ENCODE results near the gene FIBCD1. TPM values are rescaled to one million over a fixed set of nuclear protein-coding genes. Genes with fewer than 3 reads are reported as not detected.

FIBCD1 gene
- total and polyA plus RNA-seq, 2 experiments from 2014 or later: 4.4 to 5.6 TPM

GRCh38 chr9:130918826-130919558, 20.1 kb downstream of the FIBCD1 start:
- Histone ChIP-seq H4K20me1 (replicated peaks; ENCODE audit: insufficient read depth) (no peaks in the 10 kb centered on the region), H3F3A (replicated peaks; ENCODE audit: low read depth) (no peaks in the 10 kb centered on the region), H3K4me2 (no peak overlapping the region), H3K79me2 (replicated peaks; ENCODE audit: insufficient read depth) (no peaks in the 10 kb centered on the region), H3K36me3 (ENCODE audit: insufficient read depth) (no peaks in the 10 kb centered on the region), H3K4me3 (no peak overlapping the region), H3K9me2 (ENCODE audit: insufficient read depth) (no peaks in the 10 kb centered on the region), H3K27me3 (ENCODE audit: insufficient read depth) (no peaks in the 10 kb centered on the region), H2AFZ (no peak overlapping the region), H3K4me1 (ENCODE audit: insufficient read depth) (no peaks in the 10 kb centered on the region), H3K27ac (ENCODE audit: low read depth) (no peak overlapping the region)
- H3K36me3 Mint-ChIP-seq (ENCODE audit: low read depth): no peaks in the 10 kb centered on the region
- peaks cover 14% of the 10 kb centered on the region for H3K4me1 Mint-ChIP-seq
- H3K27ac Mint-ChIP-seq: no peak overlapping the region
- peaks cover 11% of the 10 kb centered on the region for H3K27me3 Mint-ChIP-seq (ENCODE audit: insufficient read depth, low read depth, poor library complexity)
- H3K9me3 Mint-ChIP-seq: no peaks in the 10 kb centered on the region
- no peak overlapping the region for H3K4me3 Mint-ChIP-seq
- DNase-seq (ENCODE audit: low spot score) (no peak), ATAC-seq (no peak)
- TF ChIP-seq STAT1 (IDR thresholded peaks at IDR 0.05; ENCODE audit: unreplicated experiment): no peak
- no peak for TF ChIP-seq POLR2AphosphoS5 (IDR thresholded peaks at IDR 0.05; ENCODE audit: low read depth)
- TF ChIP-seq ZNF331 (CRISPR knock-in tag; IDR thresholded peaks at IDR 0.05; ENCODE audit: low read depth): no peak
- TF ChIP-seq NANOG (IDR thresholded peaks at IDR 0.05; ENCODE audit: borderline replicate concordance): no peak
- no peak for TF ChIP-seq EZH2phosphoT487 (IDR thresholded peaks at IDR 0.05; ENCODE audit: unreplicated experiment)
- TF ChIP-seq ZNF114 (CRISPR knock-in tag; IDR thresholded peaks at IDR 0.05): no peak
- no peak for TF ChIP-seq EZH2 (IDR thresholded peaks at IDR 0.05; ENCODE audit: low read depth, unreplicated experiment)
- no peak for TF ChIP-seq JUNB (IDR thresholded peaks at IDR 0.05; ENCODE audit: unreplicated experiment)
- no peak for TF ChIP-seq CREB1 (CRISPR knock-in tag; IDR thresholded peaks at IDR 0.05; ENCODE audit: low read depth)
- no peak for TF ChIP-seq ZNF462 (CRISPR knock-in tag; IDR thresholded peaks at IDR 0.05)
- no peak for TF ChIP-seq ETS1 (IDR thresholded peaks at IDR 0.05)
- no peak for TF ChIP-seq REST (IDR thresholded peaks at IDR 0.05; ENCODE audit: unreplicated experiment)
- no peak for TF ChIP-seq CTCF (conservative IDR thresholded peaks at IDR 0.05; ENCODE audit: low read depth in 2 of 2)

Measured in GM23338 (cell line).